Epithelial cell of esophagus (primary cell): ENCODE data around the gene PARP3.
"Not testable (repeated sequence)": the region's sequence is repeated elsewhere in the genome, so short reads cannot be mapped to it uniquely, and the experiment has no call there.

Experiments used
- DNase-seq: peaks from one replicate; pipeline ENCODE4 v3.0.0; 2010; ENCODE audit warnings: low read depth
- H3K4me3 ChIP-seq: 2 replicates; pipeline ENCODE4 v1.5.1; 2011; ENCODE audit warnings: mild to moderate bottlenecking, low read length, control low read depth
- CTCF ChIP-seq: IDR thresholded peaks from 2 replicates; pipeline ENCODE4 v1.5.1; 2011; ENCODE audit warnings: low read depth, mild to moderate bottlenecking, low read length, control low read depth, inconsistent platforms; ENCODE audit not compliant: insufficient read depth; ENCODE audit errors: missing control alignments

The PARP3 gene

GRCh38 chr3:51988286-51989146, 46.4 kb downstream of the PARP3 start:
- no peak for TF ChIP-seq CTCF
- H3K4me3 ChIP-seq: no peak overlapping the region
- no peak for DNase-seq

GRCh38 chr3:51990501-51990971, 48.4 kb downstream of the PARP3 start:
- not testable (repeated sequence) for H3K4me3 ChIP-seq, DNase-seq

- no peak for TF ChIP-seq CTCF
- no peak for DNase-seq
- no peak overlapping the region for H3K4me3 ChIP-seq
Observed at GRCh38 chr3:51992017-51992682, 50.0 kb downstream of the PARP3 start.

- H3K4me3 ChIP-seq, DNase-seq: not testable (repeated sequence)
Observed at GRCh38 chr3:51993657-51994056, 51.5 kb downstream of the PARP3 start.

GRCh38 chr3:51994530-51994929, 52.4 kb downstream of the PARP3 start:
- no peak for TF ChIP-seq CTCF
- peak overlapping the region; percentile 93 for H3K4me3 ChIP-seq
- no peak for DNase-seq

GRCh38 chr3:51995346-51996163, 53.4 kb downstream of the PARP3 start, which contains the start of gene RPL29:
Gene RPL29, minus strand, starts transcription at chr3:51995895. Its CDS starts 434 bp downstream, at chr3:51995461.
- TF ChIP-seq CTCF: peak; percentile 24
- peak within 1 kb of the TSS; percentile 93 for H3K4me3 ChIP-seq
- peak; percentile 97 for DNase-seq

- no peak overlapping the region for H3K4me3 ChIP-seq
- TF ChIP-seq CTCF: no peak
- no peak for DNase-seq
Observed at GRCh38 chr3:51997172-51997571, 55.0 kb downstream of the PARP3 start.
